ENCODE results near the gene SRBD1. TPM values are rescaled to one million over a fixed set of nuclear protein-coding genes. Genes with fewer than 3 reads are reported as not detected.

SRBD1 gene
- total and polyA plus RNA-seq, 10 donors = 4.6 to 57.8 (median 25.8) TPM

- Histone ChIP-seq H3K27me3 (replicated peaks in 1 of 7) (no peaks in the 10 kb centered on the region), H3K4me1 (no peaks in the 10 kb centered on the region), H3K27ac (no peak overlapping the region), H3K36me3 (no peaks in the 10 kb centered on the region), H3K4me3 (no peak overlapping the region), H3K9me3 (no peaks in the 10 kb centered on the region)
- 86 to 92% (median 88%) methylated on average over 4 of the region's 4 CpGs for WGBS, 5 donors
- DNase-seq = no peak
- TF ChIP-seq POLR2A (IDR thresholded peaks at IDR 0.05) (no peak), POLR2AphosphoS5 (IDR thresholded peaks at IDR 0.05) (no peak), CTCF (IDR thresholded peaks at IDR 0.05 in 8 of 11, conservative IDR thresholded peaks at IDR 0.05 in 3 of 11) (no peak)
- intact Hi-C loops (cut with DNase I; ENCODE audit: low total_unique reads) = no loop called here
Measured at GRCh38 chr2:45452866-45453265, 158.2 kb downstream of the SRBD1 start.

GRCh38 chr2:45450634-45451033 lies 160.4 kb downstream of the SRBD1 start:
- no peak overlapping the region for H3K27ac ChIP-seq
- no peak for DNase-seq
- no peak overlapping the region for H3K4me3 ChIP-seq
- intact Hi-C loops (cut with DNase I; ENCODE audit: low total_unique reads) = no loop called here
- no peaks in the 10 kb centered on the region for H3K4me1 ChIP-seq
- 86 to 95% (median 90%) methylated on average over 2 of the region's 2 CpGs for WGBS, 5 donors
- TF ChIP-seq POLR2AphosphoS5 (IDR thresholded peaks at IDR 0.05) = no peak
- no peak for TF ChIP-seq CTCF (IDR thresholded peaks at IDR 0.05 in 8 of 11, conservative IDR thresholded peaks at IDR 0.05 in 3 of 11)
- no peak for TF ChIP-seq POLR2A (IDR thresholded peaks at IDR 0.05)
- peaks cover 0 to 5% (median 0%) of the 10 kb centered on the region in 6 donors for H3K36me3 ChIP-seq
- H3K27me3 ChIP-seq (replicated peaks in 1 of 7) = no peaks in the 10 kb centered on the region
- H3K9me3 ChIP-seq = no peaks in the 10 kb centered on the region

GRCh38 chr2:45448217-45448616 lies 162.8 kb downstream of the SRBD1 start:
- WGBS, 5 donors = 89 to 96% (median 92%) methylated on average over 3 of the region's 3 CpGs
- Histone ChIP-seq H3K4me3 (no peak overlapping the region), H3K9me3 (no peaks in the 10 kb centered on the region), H3K27ac (no peak overlapping the region), H3K36me3 (peaks cover 0 to 5% (median 0%) of the 10 kb centered on the region in 6 donors), H3K27me3 (replicated peaks in 1 of 7) (no peaks in the 10 kb centered on the region), H3K4me1 (no peaks in the 10 kb centered on the region)
- DNase-seq = no peak
- intact Hi-C loops (cut with DNase I; ENCODE audit: low total_unique reads) = no loop called here
- TF ChIP-seq POLR2A (IDR thresholded peaks at IDR 0.05) = no peak
- no peak for TF ChIP-seq POLR2AphosphoS5 (IDR thresholded peaks at IDR 0.05)
- no peak for TF ChIP-seq CTCF (IDR thresholded peaks at IDR 0.05 in 8 of 11, conservative IDR thresholded peaks at IDR 0.05 in 3 of 11)

GRCh38 chr2:45446016-45446415 lies 165.1 kb downstream of the SRBD1 start:
- TF ChIP-seq CTCF (IDR thresholded peaks at IDR 0.05 in 8 of 11, conservative IDR thresholded peaks at IDR 0.05 in 3 of 11) (no peak), POLR2A (IDR thresholded peaks at IDR 0.05) (no peak), POLR2AphosphoS5 (IDR thresholded peaks at IDR 0.05) (no peak)
- Histone ChIP-seq H3K27me3 (replicated peaks in 1 of 7) (no peaks in the 10 kb centered on the region), H3K9me3 (no peaks in the 10 kb centered on the region), H3K27ac (no peak overlapping the region), H3K4me1 (no peaks in the 10 kb centered on the region), H3K36me3 (peaks cover 0 to 5% (median 0%) of the 10 kb centered on the region in 6 donors), H3K4me3 (no peak overlapping the region)
- intact Hi-C loops (cut with DNase I; ENCODE audit: low total_unique reads) = no loop called here
- WGBS, 5 donors = 85 to 96% (median 91%) methylated on average over 2 of the region's 2 CpGs
- DNase-seq = no peak

Data from spleen (tissue), 11 donors.